ENCODE data around the gene PLXNA4.

The PLXNA4 gene

DNA sequence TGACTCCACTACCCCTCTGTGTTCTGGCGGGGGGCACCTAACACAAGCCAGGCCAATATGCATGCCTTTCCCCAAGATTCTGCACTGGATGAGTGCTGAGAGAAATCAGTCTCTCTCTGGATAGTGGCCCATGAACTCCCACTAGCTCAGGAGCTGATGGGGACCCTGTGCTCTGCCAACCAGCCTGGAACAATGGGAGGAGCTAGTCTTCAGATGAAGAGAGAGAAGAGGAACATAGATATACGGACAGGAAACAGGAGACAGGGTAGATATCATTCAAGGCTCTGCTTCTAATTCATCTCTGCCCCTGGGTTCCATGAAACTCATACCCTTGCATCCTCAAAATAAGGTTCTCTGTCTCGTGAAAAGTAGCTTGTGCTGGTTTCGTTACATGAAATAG, 27.9 kb upstream of the PLXNA4 start (continued):
- TF ChIP-seq, protein P1, sequence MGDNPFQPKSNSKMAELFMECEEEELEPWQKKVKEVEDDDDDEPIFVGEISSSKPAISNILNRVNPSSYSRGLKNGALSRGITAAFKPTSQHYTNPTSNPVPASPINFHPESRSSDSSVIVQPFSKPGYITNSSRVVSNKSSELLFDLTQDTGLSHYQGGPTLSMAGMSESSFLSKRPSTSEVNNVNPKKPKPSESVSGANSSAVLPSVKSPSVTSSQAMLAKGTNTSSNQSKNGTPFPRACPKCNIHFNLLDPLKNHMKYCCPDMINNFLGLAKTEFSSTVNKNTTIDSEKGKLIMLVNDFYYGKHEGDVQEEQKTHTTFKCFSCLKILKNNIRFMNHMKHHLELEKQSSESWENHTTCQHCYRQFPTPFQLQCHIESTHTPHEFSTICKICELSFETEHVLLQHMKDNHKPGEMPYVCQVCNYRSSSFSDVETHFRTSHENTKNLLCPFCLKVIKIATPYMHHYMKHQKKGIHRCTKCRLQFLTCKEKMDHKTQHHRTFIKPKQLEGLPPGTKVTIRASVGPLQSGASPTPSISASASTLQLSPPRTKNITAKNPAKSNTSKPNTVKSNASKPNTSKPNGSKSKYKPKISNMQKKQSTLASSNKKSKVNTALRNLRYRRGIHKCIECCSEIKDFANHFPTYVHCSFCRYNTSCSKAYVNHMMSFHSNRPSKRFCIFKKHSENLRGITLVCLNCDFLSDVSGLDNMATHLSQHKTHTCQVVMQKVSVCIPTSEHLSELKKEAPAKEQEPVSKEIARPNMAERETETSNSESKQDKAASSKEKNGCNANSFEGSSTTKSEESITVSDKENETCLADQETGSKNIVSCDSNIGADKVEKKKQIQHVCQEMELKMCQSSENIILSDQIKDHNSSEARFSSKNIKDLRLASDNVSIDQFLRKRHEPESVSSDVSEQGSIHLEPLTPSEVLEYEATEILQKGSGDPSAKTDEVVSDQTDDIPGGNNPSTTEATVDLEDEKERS (tag by site-specific recombination; IDR thresholded peaks at IDR 0.05) = no peak
- no peak for TF ChIP-seq ZNF138 (tag by site-specific recombination; IDR thresholded peaks at IDR 0.05; ENCODE audit: borderline replicate concordance)
- TF ChIP-seq ZNF366 (tag by site-specific recombination; conservative IDR thresholded peaks at IDR 0.05) = no peak
- no peak for TF ChIP-seq ZNF660 (tag by site-specific recombination; IDR thresholded peaks at IDR 0.05)
- no peak for TF ChIP-seq ZNF394 (tag by site-specific recombination; IDR thresholded peaks at IDR 0.05; ENCODE audit: borderline replicate concordance)

DNA sequence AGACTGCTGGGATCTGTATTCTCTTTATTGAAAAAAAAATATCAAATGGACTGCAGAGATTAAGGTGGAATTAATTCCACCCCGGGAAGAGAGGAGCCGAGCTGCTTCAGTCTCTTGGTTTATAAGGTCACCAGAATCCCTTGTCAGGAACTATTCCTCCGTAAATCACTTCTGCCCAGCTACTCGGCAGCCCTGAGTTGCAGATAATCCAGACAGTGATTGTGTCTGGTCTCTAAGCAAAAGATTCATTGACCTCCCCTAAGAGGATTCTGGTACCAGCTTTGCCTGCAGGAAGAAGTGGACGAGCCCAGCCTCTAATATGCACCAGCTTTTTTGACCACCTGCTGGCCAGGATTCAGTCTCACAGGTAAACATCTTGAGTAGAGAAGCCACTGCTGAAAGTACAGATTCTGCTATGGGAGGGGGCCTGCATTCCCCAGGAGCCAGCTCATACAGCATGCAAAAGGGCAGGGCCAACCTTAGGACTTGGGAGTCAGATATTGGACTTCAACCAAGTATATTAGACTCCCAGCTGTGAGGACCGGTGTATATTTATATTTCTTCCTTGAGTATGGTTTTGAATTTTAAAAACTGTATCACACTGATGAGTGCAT, 27.1 kb upstream of the PLXNA4 start:
- CTCF ChIA-PET = interaction anchor here (0.6 to 1.1 kb wide), 4 partner anchors 17 to 1538 kb away, joined by 3 to 4 read pairs (median 3); no protein-coding TSS in a partner anchor
- H3K9me3 ChIP-seq (ENCODE audit: control insufficient read depth, insufficient read depth, low read depth, low read length) = no peaks in the 10 kb centered on the region
- no peaks in the 10 kb centered on the region for H3K4me1 ChIP-seq (ENCODE audit: control insufficient read depth, insufficient read depth, low read length)
- H3K27ac ChIP-seq (ENCODE audit: extremely low read depth, low read depth, low read length) = no peak overlapping the region
- H3K4me3 ChIP-seq (ENCODE audit: low read depth, low read length) = no peak overlapping the region
- POLR2A ChIA-PET = no interaction called here
- TF ChIP-seq ZBTB21 (tag by site-specific recombination; IDR thresholded peaks at IDR 0.05) (no peak), ZFP41 (tag by site-specific recombination; IDR thresholded peaks at IDR 0.05; ENCODE audit: borderline replicate concordance) (no peak), ZNF544 (tag by site-specific recombination; IDR thresholded peaks at IDR 0.05) (no peak), ZNF2 (tag by site-specific recombination; IDR thresholded peaks at IDR 0.05) (no peak), GLIS1 (tag by site-specific recombination; IDR thresholded peaks at IDR 0.05) (no peak), KLF7 (tag by site-specific recombination; IDR thresholded peaks at IDR 0.05; ENCODE audit: borderline replicate concordance) (no peak), ZNF132 (tag by site-specific recombination; IDR thresholded peaks at IDR 0.05; ENCODE audit: borderline replicate concordance) (no peak), ZNF529 (tag by site-specific recombination; IDR thresholded peaks at IDR 0.05; ENCODE audit: insufficient replicate concordance) (no peak)
- TF ChIP-seq, protein P2, sequence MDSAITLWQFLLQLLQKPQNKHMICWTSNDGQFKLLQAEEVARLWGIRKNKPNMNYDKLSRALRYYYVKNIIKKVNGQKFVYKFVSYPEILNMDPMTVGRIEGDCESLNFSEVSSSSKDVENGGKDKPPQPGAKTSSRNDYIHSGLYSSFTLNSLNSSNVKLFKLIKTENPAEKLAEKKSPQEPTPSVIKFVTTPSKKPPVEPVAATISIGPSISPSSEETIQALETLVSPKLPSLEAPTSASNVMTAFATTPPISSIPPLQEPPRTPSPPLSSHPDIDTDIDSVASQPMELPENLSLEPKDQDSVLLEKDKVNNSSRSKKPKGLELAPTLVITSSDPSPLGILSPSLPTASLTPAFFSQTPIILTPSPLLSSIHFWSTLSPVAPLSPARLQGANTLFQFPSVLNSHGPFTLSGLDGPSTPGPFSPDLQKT (IDR thresholded peaks at IDR 0.05; ENCODE audit: borderline replicate concordance, low read depth, low read length) = no peak
- TF ChIP-seq, protein P3, sequence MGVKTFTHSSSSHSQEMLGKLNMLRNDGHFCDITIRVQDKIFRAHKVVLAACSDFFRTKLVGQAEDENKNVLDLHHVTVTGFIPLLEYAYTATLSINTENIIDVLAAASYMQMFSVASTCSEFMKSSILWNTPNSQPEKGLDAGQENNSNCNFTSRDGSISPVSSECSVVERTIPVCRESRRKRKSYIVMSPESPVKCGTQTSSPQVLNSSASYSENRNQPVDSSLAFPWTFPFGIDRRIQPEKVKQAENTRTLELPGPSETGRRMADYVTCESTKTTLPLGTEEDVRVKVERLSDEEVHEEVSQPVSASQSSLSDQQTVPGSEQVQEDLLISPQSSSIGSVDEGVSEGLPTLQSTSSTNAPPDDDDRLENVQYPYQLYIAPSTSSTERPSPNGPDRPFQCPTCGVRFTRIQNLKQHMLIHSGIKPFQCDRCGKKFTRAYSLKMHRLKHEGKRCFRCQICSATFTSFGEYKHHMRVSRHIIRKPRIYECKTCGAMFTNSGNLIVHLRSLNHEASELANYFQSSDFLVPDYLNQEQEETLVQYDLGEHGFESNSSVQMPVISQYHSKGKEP (tag by site-specific recombination; IDR thresholded peaks at IDR 0.05) = no peak
- TF ChIP-seq, protein P4, sequence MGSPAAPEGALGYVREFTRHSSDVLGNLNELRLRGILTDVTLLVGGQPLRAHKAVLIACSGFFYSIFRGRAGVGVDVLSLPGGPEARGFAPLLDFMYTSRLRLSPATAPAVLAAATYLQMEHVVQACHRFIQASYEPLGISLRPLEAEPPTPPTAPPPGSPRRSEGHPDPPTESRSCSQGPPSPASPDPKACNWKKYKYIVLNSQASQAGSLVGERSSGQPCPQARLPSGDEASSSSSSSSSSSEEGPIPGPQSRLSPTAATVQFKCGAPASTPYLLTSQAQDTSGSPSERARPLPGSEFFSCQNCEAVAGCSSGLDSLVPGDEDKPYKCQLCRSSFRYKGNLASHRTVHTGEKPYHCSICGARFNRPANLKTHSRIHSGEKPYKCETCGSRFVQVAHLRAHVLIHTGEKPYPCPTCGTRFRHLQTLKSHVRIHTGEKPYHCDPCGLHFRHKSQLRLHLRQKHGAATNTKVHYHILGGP (tag by site-specific recombination; IDR thresholded peaks at IDR 0.05) = no peak
- no peaks in the 10 kb centered on the region for H3K36me3 ChIP-seq (ENCODE audit: control insufficient read depth in 2 of 2, insufficient read depth in 1 of 2, low read length in 2 of 2)

Measured in HEK293 (cell line).